Activated naive CD8-positive, alpha-beta T cell treated with anti-CD3 and anti-CD28 coated beads, Interleukin-2, amount 10 ng/mL, durations not matched to agents 7 days and 5 days (primary cell): ENCODE measurements around the gene TMEM45B. TPM values are rescaled to one million over a fixed set of nuclear protein-coding genes. Genes with fewer than 3 reads are reported as not detected.

Experiments used
- total RNA-seq, 2 experiments: library from RNA; stranded (reverse); gene quantifications; one replicate each; pipeline ENCODE4 v1.2.3, GENCODE V29; 2021

Gene TMEM45B
- total RNA-seq, 2 experiments from 2014 or later: 0.91 to 1.5 TPM

Other genes with a start within 250 kb of the TMEM45B start
- 10 to 100 TPM; 40.4 to 49.0 TPM for gene NFRKB, start 79.7 kb downstream of the TMEM45B start, total RNA-seq
- gene PRDM10, start 187.0 kb downstream of the TMEM45B start, total RNA-seq: 10 to 100 TPM; 14.5 to 17.6 TPM